ENCODE data around the gene MRPL24. TPM values are rescaled to one million over a fixed set of nuclear protein-coding genes. Genes with fewer than 3 reads are reported as not detected.

MRPL24 gene
- total and polyA plus RNA-seq, 2 of the 13 experiments (the other 11 are each of a cell fraction or from before 2014, with no cell fraction given) = 38.1 to 42.9 TPM

DNA sequence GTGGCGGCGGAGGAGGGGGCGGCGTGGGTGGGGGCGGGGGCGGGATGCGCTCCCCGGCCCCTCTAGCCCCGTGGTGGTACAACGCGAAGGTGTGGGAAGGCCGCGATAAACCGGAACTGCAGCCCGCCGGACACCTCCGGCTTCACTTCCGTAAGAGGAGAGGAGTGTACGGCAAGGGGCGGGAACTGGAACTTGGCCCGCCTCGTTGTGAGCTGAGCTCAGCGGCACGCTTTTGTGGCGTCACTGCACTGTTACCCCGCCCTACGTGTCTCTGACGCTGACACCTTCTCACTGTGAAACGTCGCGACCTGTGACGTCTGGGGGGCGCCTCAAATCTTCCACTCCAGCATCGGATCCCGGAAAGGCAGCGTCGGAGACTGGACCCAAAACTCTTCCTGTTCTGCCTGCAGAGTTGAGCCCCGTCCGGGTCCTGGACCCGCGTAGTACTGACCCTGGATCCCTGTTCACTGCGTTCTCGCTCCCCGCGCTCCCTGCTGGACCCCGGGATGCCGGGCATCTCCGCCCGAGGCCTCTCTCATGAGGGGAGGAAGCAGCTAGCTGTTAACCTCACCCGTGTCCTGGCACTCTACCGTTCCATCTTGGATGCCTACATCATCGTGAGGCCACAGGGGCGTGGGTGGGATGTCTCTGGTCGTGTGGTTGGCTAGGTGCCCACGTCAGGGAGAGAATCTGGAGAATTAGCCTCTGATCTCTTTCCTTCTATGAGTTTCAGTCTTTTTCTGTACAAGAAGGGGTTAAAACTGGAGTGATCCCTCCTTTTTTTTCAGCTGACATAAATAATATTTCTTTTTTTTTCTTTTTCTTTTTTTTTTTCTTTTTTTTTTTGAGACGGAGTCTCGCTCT lies 12.1 kb downstream of the MRPL24 start, which contains the start of gene ISG20L2 (continued):
- TF ChIP-seq, protein P1, sequence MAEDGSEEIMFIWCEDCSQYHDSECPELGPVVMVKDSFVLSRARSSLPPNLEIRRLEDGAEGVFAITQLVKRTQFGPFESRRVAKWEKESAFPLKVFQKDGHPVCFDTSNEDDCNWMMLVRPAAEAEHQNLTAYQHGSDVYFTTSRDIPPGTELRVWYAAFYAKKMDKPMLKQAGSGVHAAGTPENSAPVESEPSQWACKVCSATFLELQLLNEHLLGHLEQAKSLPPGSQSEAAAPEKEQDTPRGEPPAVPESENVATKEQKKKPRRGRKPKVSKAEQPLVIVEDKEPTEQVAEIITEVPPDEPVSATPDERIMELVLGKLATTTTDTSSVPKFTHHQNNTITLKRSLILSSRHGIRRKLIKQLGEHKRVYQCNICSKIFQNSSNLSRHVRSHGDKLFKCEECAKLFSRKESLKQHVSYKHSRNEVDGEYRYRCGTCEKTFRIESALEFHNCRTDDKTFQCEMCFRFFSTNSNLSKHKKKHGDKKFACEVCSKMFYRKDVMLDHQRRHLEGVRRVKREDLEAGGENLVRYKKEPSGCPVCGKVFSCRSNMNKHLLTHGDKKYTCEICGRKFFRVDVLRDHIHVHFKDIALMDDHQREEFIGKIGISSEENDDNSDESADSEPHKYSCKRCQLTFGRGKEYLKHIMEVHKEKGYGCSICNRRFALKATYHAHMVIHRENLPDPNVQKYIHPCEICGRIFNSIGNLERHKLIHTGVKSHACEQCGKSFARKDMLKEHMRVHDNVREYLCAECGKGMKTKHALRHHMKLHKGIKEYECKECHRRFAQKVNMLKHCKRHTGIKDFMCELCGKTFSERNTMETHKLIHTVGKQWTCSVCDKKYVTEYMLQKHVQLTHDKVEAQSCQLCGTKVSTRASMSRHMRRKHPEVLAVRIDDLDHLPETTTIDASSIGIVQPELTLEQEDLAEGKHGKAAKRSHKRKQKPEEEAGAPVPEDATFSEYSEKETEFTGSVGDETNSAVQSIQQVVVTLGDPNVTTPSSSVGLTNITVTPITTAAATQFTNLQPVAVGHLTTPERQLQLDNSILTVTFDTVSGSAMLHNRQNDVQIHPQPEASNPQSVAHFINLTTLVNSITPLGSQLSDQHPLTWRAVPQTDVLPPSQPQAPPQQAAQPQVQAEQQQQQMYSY (CRISPR knock-in tag; IDR thresholded peaks at IDR 0.05) = 0 out of 2 replicates have a peak, but pooled peaks have one; percentile 47
- TF ChIP-seq, protein P2, sequence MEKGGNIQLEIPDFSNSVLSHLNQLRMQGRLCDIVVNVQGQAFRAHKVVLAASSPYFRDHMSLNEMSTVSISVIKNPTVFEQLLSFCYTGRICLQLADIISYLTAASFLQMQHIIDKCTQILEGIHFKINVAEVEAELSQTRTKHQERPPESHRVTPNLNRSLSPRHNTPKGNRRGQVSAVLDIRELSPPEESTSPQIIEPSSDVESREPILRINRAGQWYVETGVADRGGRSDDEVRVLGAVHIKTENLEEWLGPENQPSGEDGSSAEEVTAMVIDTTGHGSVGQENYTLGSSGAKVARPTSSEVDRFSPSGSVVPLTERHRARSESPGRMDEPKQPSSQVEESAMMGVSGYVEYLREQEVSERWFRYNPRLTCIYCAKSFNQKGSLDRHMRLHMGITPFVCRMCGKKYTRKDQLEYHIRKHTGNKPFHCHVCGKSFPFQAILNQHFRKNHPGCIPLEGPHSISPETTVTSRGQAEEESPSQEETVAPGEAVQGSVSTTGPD (CRISPR knock-in tag; IDR thresholded peaks at IDR 0.05) = no peak
- TF ChIP-seq ZNF816 (CRISPR knock-in tag; IDR thresholded peaks at IDR 0.05; ENCODE audit: borderline replicate concordance) = no peak
- TF ChIP-seq HIVEP1 (CRISPR knock-in tag; IDR thresholded peaks at IDR 0.05) = 0 out of 2 replicates have a peak, but pooled peaks have one; percentile 42
- no peak for TF ChIP-seq NR3C1 (CRISPR knock-in tag; IDR thresholded peaks at IDR 0.05)
- TF ChIP-seq ZEB1 (IDR thresholded peaks at IDR 0.05; ENCODE audit: insufficient replicate concordance, low read depth) = no peak
- 0 out of 2 replicates have a peak, but pooled peaks have one; percentile 38 for TF ChIP-seq HNRNPL (IDR thresholded peaks at IDR 0.05; ENCODE audit: low read depth, low read length)
- TF ChIP-seq MEIS1 (CRISPR knock-in tag; IDR thresholded peaks at IDR 0.05; ENCODE audit: borderline replicate concordance) = no peak; the same call in 1 of the 2 replicates
- TF ChIP-seq TOPORS (CRISPR knock-in tag; IDR thresholded peaks at IDR 0.05) = peak; percentile 46; the same call in 1 of the 2 replicates
- no peak for TF ChIP-seq ZBTB8A (CRISPR knock-in tag; IDR thresholded peaks at IDR 0.05; ENCODE audit: borderline replicate concordance, low read depth)
- TF ChIP-seq MTA1 (CRISPR knock-in tag; IDR thresholded peaks at IDR 0.05; ENCODE audit: borderline replicate concordance) = peak; percentile 39; the same call in 1 of the 2 replicates
- no peak for TF ChIP-seq ZNF367 (CRISPR knock-in tag; IDR thresholded peaks at IDR 0.05; ENCODE audit: borderline replicate concordance)
- TF ChIP-seq HDAC2 (CRISPR knock-in tag; IDR thresholded peaks at IDR 0.05) = peak; percentile 41
- no peak; the same call in 1 of the 2 replicates for TF ChIP-seq KMT2A (CRISPR knock-in tag; IDR thresholded peaks at IDR 0.05)
- TF ChIP-seq GTF2F1 (IDR thresholded peaks at IDR 0.05; ENCODE audit: low read length) = no peak
- TF ChIP-seq SMARCC2 (IDR thresholded peaks at IDR 0.05) = no peak
- TF ChIP-seq, protein P3, sequence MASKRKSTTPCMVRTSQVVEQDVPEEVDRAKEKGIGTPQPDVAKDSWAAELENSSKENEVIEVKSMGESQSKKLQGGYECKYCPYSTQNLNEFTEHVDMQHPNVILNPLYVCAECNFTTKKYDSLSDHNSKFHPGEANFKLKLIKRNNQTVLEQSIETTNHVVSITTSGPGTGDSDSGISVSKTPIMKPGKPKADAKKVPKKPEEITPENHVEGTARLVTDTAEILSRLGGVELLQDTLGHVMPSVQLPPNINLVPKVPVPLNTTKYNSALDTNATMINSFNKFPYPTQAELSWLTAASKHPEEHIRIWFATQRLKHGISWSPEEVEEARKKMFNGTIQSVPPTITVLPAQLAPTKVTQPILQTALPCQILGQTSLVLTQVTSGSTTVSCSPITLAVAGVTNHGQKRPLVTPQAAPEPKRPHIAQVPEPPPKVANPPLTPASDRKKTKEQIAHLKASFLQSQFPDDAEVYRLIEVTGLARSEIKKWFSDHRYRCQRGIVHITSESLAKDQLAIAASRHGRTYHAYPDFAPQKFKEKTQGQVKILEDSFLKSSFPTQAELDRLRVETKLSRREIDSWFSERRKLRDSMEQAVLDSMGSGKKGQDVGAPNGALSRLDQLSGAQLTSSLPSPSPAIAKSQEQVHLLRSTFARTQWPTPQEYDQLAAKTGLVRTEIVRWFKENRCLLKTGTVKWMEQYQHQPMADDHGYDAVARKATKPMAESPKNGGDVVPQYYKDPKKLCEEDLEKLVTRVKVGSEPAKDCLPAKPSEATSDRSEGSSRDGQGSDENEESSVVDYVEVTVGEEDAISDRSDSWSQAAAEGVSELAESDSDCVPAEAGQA (IDR thresholded peaks at IDR 0.05; ENCODE audit: low read depth) = peak; percentile 100
- TF ChIP-seq, protein P3 (CRISPR knock-in tag; IDR thresholded peaks at IDR 0.05; ENCODE audit: borderline replicate concordance) = no peak

Measured in HepG2 (cell line).